ENCODE measurements around the gene ZSWIM1. TPM values are rescaled to one million over a fixed set of nuclear protein-coding genes. Genes with fewer than 3 reads are reported as not detected.
"Not testable (repeated sequence)": the region's sequence is repeated elsewhere in the genome, so short reads cannot be mapped to it uniquely, and the experiment has no call there.

The ZSWIM1 gene
- total RNA-seq, 1 experiment from 2014 or later: 20.5 TPM

GRCh38 chr20:45866454-45866853 lies 14.6 kb upstream of the ZSWIM1 start:
- no peaks in the 10 kb centered on the region for H3K9me3 ChIP-seq (replicated peaks)
- H3K4me3 ChIP-seq: no peak overlapping the region
- H3K27ac ChIP-seq: no peak overlapping the region
- H3K4me1 ChIP-seq: no peaks in the 10 kb centered on the region
- DNase-seq: no peak
- H3K36me3 ChIP-seq: no peaks in the 10 kb centered on the region
- no peaks in the 10 kb centered on the region for H3K27me3 ChIP-seq

- H3K27ac ChIP-seq: no peak overlapping the region
- H3K4me1 ChIP-seq: no peaks in the 10 kb centered on the region
- H3K9me3 ChIP-seq (replicated peaks): no peaks in the 10 kb centered on the region
- no peak overlapping the region for H3K4me3 ChIP-seq
- no peak for DNase-seq
- H3K27me3 ChIP-seq: no peaks in the 10 kb centered on the region
- no peaks in the 10 kb centered on the region for H3K36me3 ChIP-seq
Observed at GRCh38 chr20:45867136-45867818, 13.8 kb upstream of the ZSWIM1 start.

- Histone ChIP-seq H3K4me1 (no peaks in the 10 kb centered on the region), H3K27ac (no peak overlapping the region), H3K4me3 (no peak overlapping the region), H3K36me3 (no peaks in the 10 kb centered on the region), H3K27me3 (no peaks in the 10 kb centered on the region), H3K9me3 (replicated peaks) (no peaks in the 10 kb centered on the region)
- DNase-seq: no peak
Observed at GRCh38 chr20:45867819-45868176, 13.2 kb upstream of the ZSWIM1 start.

GRCh38 chr20:45872626-45873025 lies 8.4 kb upstream of the ZSWIM1 start:
- no peak overlapping the region for H3K4me3 ChIP-seq
- H3K9me3 ChIP-seq (replicated peaks): no peaks in the 10 kb centered on the region
- H3K36me3 ChIP-seq: no peaks in the 10 kb centered on the region
- no peaks in the 10 kb centered on the region for H3K4me1 ChIP-seq
- no peak for DNase-seq
- no peak overlapping the region for H3K27ac ChIP-seq
- no peaks in the 10 kb centered on the region for H3K27me3 ChIP-seq

GRCh38 chr20:45873409-45874103 lies 7.5 kb upstream of the ZSWIM1 start:
- no peaks in the 10 kb centered on the region for H3K27me3 ChIP-seq
- H3K36me3 ChIP-seq: no peaks in the 10 kb centered on the region
- H3K4me1 ChIP-seq: no peaks in the 10 kb centered on the region
- no peaks in the 10 kb centered on the region for H3K9me3 ChIP-seq (replicated peaks)
- H3K27ac ChIP-seq: no peak overlapping the region
- no peak for DNase-seq
- H3K4me3 ChIP-seq: no peak overlapping the region

GRCh38 chr20:45874104-45874481 lies 6.9 kb upstream of the ZSWIM1 start:
- H3K36me3 ChIP-seq; H3K9me3 ChIP-seq (replicated peaks); H3K4me1 ChIP-seq; H3K27me3 ChIP-seq; H3K27ac ChIP-seq; H3K4me3 ChIP-seq; DNase-seq: not testable (repeated sequence)

- no peaks in the 10 kb centered on the region for H3K36me3 ChIP-seq
- H3K4me1 ChIP-seq: no peaks in the 10 kb centered on the region
- H3K27me3 ChIP-seq: no peaks in the 10 kb centered on the region
- no peak overlapping the region for H3K4me3 ChIP-seq
- no peak for DNase-seq
- H3K9me3 ChIP-seq (replicated peaks): no peaks in the 10 kb centered on the region
- H3K27ac ChIP-seq: no peak overlapping the region
Observed at GRCh38 chr20:45874576-45874975, 6.5 kb upstream of the ZSWIM1 start.

- Histone ChIP-seq H3K4me1 (no peaks in the 10 kb centered on the region; the same call in 1 of the 2 replicates), H3K27ac (no peak overlapping the region), H3K27me3 (no peaks in the 10 kb centered on the region), H3K4me3 (no peak overlapping the region), H3K36me3 (peaks cover 4% of the 10 kb centered on the region), H3K9me3 (replicated peaks) (no peaks in the 10 kb centered on the region)
- DNase-seq: no peak
Observed at GRCh38 chr20:45878076-45878761, 2.8 kb upstream of the ZSWIM1 start.

- no peaks in the 10 kb centered on the region for H3K27me3 ChIP-seq
- peaks cover 15% of the 10 kb centered on the region for H3K36me3 ChIP-seq
- DNase-seq: no peak
Observed at GRCh38 chr20:45882469-45883099, 1.6 kb downstream of the ZSWIM1 start.

GRCh38 chr20:45883100-45883469 lies 2.1 kb downstream of the ZSWIM1 start:
- Histone ChIP-seq H3K9me3 (replicated peaks) (no peaks in the 10 kb centered on the region), H3K4me3 (no peak overlapping the region), H3K27ac (no peak overlapping the region), H3K27me3 (no peaks in the 10 kb centered on the region), H3K36me3 (peaks cover 17% of the 10 kb centered on the region), H3K4me1 (peaks cover 9% of the 10 kb centered on the region)
- no peak for DNase-seq

More at GRCh38 chr20:45882469-45883099, 1.6 kb downstream of the ZSWIM1 start:
- Histone ChIP-seq H3K27ac (no peak overlapping the region), H3K4me1 (peaks cover 9% of the 10 kb centered on the region), H3K9me3 (replicated peaks) (no peaks in the 10 kb centered on the region), H3K4me3 (no peak overlapping the region)

GRCh38 chr20:45886590-45887345 lies 5.7 kb downstream of the ZSWIM1 start:
- Histone ChIP-seq H3K36me3 (peaks cover 17% of the 10 kb centered on the region), H3K27ac (no peak overlapping the region), H3K4me3 (no peak overlapping the region), H3K4me1 (peaks cover 10% of the 10 kb centered on the region), H3K27me3 (no peaks in the 10 kb centered on the region), H3K9me3 (replicated peaks) (no peaks in the 10 kb centered on the region)
- DNase-seq: no peak

- Histone ChIP-seq H3K4me3 (no peak within 1 kb of the TSS), H3K36me3 (peaks cover 17% of the 10 kb centered on the region), H3K27me3 (no peaks in the 10 kb centered on the region), H3K4me1 (peaks cover 13% of the 10 kb centered on the region), H3K9me3 (replicated peaks) (no peaks in the 10 kb centered on the region), H3K27ac (no peak within 1 kb of the TSS)
- no peak for DNase-seq
Observed at GRCh38 chr20:45887346-45887715, 6.3 kb downstream of the ZSWIM1 start, which contains the start of gene SPATA25. Gene SPATA25, minus strand, starts transcription at chr20:45887622. Its CDS starts 32 bp downstream, at chr20:45887590.

GRCh38 chr20:45888681-45889080 lies 7.7 kb downstream of the ZSWIM1 start:
- H3K9me3 ChIP-seq (replicated peaks): no peaks in the 10 kb centered on the region
- H3K4me1 ChIP-seq: peaks cover 24% of the 10 kb centered on the region
- peaks cover 8% of the 10 kb centered on the region; the same call in 1 of the 2 replicates for H3K36me3 ChIP-seq
- DNase-seq: no peak
- H3K27ac ChIP-seq: no peak overlapping the region
- no peaks in the 10 kb centered on the region for H3K27me3 ChIP-seq
- no peak overlapping the region for H3K4me3 ChIP-seq
